MM.1S (cell line): ENCODE results near the gene VPS35L.

Source experiments
- DNase-seq: peaks from one replicate; pipeline ENCODE4 v3.0.0-alpha.2; 2015
- H2AFZ ChIP-seq: fragments of 300-600 bp; sonication (generic); 2 replicates; pipeline ENCODE4 v1.6.0; 2016; ENCODE audit warnings: antibody characterized with exemption, low read length
- H3F3A ChIP-seq: fragments of 300-600 bp; sonication (generic); 2 replicates; pipeline ENCODE4 v1.6.1; 2016; ENCODE audit warnings: mild to moderate bottlenecking, antibody characterized with exemption, low read length, moderate library complexity, mixed read lengths; ENCODE audit not compliant: insufficient read depth
- H3K27ac ChIP-seq: fragments of 300-600 bp; sonication (generic); 2 replicates; pipeline ENCODE4 v1.5.1; 2016; ENCODE audit warnings: mild to moderate bottlenecking, low read length
- H3K27me3 ChIP-seq: fragments of 300-600 bp; sonication (generic); replicated peaks from 2 replicates; pipeline ENCODE4 v1.6.0; 2016; ENCODE audit warnings: low read length; ENCODE audit not compliant: insufficient read depth
- H3K36me3 ChIP-seq: fragments of 300-600 bp; sonication (generic); replicated peaks from 2 replicates; pipeline ENCODE4 v1.6.1; 2016; ENCODE audit warnings: mild to moderate bottlenecking, low read length, mixed read lengths; ENCODE audit not compliant: insufficient read depth
- H3K4me1 ChIP-seq: fragments of 300-600 bp; sonication (generic); 2 replicates; pipeline ENCODE4 v1.6.1; 2016; ENCODE audit warnings: low read length, mixed read lengths
- H3K4me2 ChIP-seq: fragments of 300-600 bp; sonication (generic); 2 replicates; pipeline ENCODE4 v1.6.0; 2016; ENCODE audit warnings: low read depth, low read length
- H3K4me3 ChIP-seq: fragments of 300-600 bp; sonication (generic); 2 replicates; pipeline ENCODE4 v1.5.1; 2016; ENCODE audit warnings: low read length, mixed read lengths
- H3K79me2 ChIP-seq: fragments of 300-600 bp; sonication (generic); 2 replicates; pipeline ENCODE4 v1.6.1; 2016; ENCODE audit warnings: mixed run types, low read length, mixed read lengths
- H3K9ac ChIP-seq: fragments of 300-600 bp; sonication (generic); 2 replicates; pipeline ENCODE4 v1.6.1; 2016; ENCODE audit warnings: low read length, mixed read lengths
- H3K9me2 ChIP-seq: fragments of 300-600 bp; sonication (generic); replicated peaks from 2 replicates; pipeline ENCODE4 v1.6.1; 2016; ENCODE audit warnings: mild to moderate bottlenecking, low read length, mixed read lengths; ENCODE audit not compliant: insufficient read depth
- H3K9me3 ChIP-seq: fragments of 300-600 bp; sonication (generic); replicated peaks from 2 replicates; pipeline ENCODE4 v1.6.1; 2016; ENCODE audit warnings: mild to moderate bottlenecking, low read length, mixed read lengths; ENCODE audit not compliant: insufficient read depth
- H4K20me1 ChIP-seq: fragments of 300-600 bp; sonication (generic); 2 replicates; pipeline ENCODE4 v1.6.1; 2016; ENCODE audit warnings: mild to moderate bottlenecking, low read length, moderate library complexity, mixed read lengths; ENCODE audit not compliant: insufficient read depth
- EZH2 ChIP-seq: fragments of 300-600 bp; sonication (generic); optimal IDR thresholded peaks from 2 replicates; pipeline ENCODE3; 2017; ENCODE audit warnings: low read depth, mild to moderate bottlenecking, antibody characterized with exemption, low read length, mixed read lengths
- EZH2phosphoT487 ChIP-seq: fragments of 300-600 bp; sonication (generic); IDR thresholded peaks from 2 replicates; pipeline ENCODE4 v1.6.1; 2018; ENCODE audit warnings: antibody characterized with exemption, low read length
- TF ChIP-seq, protein P1 (sequence below): fragments of 300-600 bp; sonication (generic); IDR thresholded peaks from 2 replicates; pipeline ENCODE4 v1.5.1; 2016; ENCODE audit warnings: antibody characterized with exemption, low read length, mixed read lengths

VPS35L gene

DNA sequence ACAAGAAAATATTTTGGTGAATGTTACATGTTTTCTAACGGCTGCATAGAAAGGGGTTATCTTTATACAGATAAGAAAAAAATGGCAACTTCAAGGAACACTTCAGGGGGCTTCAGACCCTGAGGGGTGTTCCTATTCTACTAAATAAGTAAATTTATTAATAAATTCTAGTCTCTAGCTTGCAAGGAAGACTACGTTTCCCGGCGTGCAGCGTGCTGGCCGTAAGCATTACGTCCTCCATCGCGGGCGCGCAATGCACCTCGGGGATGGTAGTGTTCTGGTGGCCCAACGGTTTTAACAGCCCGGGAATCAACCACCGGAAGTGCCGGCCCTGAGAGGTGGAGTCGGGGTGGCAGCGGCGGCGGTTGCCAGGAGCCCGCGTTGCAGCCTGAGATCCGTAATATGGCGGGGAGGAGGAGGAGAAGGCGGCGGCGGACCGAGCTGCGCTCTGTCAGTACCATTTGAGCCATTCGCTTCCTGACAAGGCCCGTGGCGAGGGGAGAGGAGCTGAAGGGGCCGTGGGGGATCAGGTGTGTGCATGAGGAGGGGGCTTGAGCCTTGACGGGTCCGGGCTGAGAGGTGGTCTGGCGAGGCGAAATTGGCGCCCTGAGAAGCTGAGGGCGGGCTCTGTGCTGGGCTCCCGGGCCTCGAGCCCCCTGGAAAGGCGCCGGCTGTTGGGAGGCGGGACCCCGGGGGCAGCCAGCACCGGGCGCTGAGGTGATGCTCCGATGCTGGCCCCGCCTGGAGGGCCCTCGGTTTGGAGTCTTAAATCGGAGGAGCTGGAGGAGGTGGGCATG, 31.7 kb upstream of the VPS35L start, which contains the start of gene CCP110:
Gene CCP110 (plus strand): TSS at position 384 of the 797 bp plus-strand sequence. CDS start 3,940 bp downstream, outside the sequence.
- H3K9me3 ChIP-seq, result no peaks in the 10 kb centered on the region
- TF ChIP-seq EZH2phosphoT487 (no peak), EZH2 (no peak)
- TF ChIP-seq, protein P1, sequence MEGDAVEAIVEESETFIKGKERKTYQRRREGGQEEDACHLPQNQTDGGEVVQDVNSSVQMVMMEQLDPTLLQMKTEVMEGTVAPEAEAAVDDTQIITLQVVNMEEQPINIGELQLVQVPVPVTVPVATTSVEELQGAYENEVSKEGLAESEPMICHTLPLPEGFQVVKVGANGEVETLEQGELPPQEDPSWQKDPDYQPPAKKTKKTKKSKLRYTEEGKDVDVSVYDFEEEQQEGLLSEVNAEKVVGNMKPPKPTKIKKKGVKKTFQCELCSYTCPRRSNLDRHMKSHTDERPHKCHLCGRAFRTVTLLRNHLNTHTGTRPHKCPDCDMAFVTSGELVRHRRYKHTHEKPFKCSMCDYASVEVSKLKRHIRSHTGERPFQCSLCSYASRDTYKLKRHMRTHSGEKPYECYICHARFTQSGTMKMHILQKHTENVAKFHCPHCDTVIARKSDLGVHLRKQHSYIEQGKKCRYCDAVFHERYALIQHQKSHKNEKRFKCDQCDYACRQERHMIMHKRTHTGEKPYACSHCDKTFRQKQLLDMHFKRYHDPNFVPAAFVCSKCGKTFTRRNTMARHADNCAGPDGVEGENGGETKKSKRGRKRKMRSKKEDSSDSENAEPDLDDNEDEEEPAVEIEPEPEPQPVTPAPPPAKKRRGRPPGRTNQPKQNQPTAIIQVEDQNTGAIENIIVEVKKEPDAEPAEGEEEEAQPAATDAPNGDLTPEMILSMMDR, result no peak
- 0 out of 2 replicates have a peak, but pooled peaks cover 2% of the 10 kb centered on the region for H3K36me3 ChIP-seq
- peaks cover 21% of the 10 kb centered on the region for H3F3A ChIP-seq
- no peaks in the 10 kb centered on the region for H3K9me2 ChIP-seq
- peak within 1 kb of the TSS; percentile 85 for H3K4me3 ChIP-seq
- peaks cover 62% of the 10 kb centered on the region for H3K79me2 ChIP-seq
- H3K4me1 ChIP-seq, result peaks cover 24% of the 10 kb centered on the region
- no peaks in the 10 kb centered on the region for H3K27me3 ChIP-seq
- peak within 1 kb of the TSS; percentile 90 for H2AFZ ChIP-seq
- H3K4me2 ChIP-seq, result peak within 1 kb of the TSS; percentile 93
- DNase-seq, result peak; percentile 96
- peak within 1 kb of the TSS; percentile 33; the same call in 1 of the 2 replicates for H3K27ac ChIP-seq
- H4K20me1 ChIP-seq, result no peaks in the 10 kb centered on the region
- peak within 1 kb of the TSS; percentile 78 for H3K9ac ChIP-seq

DNA sequence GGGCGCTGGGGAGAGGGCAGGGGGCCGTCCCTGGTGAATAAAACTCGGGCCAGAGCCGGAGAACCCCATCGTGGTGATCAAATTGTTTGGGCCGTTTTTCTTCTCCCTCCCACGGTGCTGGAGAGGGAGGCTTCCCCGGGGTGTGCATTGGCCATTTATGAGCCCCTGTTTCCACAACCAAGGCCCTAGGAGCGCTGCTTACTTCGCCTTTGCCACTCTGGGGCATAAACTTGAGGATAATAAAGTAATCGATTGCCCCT, 31.2 kb upstream of the VPS35L start:
- DNase-seq, result no peak
- Histone ChIP-seq H3K4me1 (peaks cover 24% of the 10 kb centered on the region), H3K4me3 (peak overlapping the region; percentile 85), H3K36me3 (0 out of 2 replicates have a peak, but pooled peaks cover 2% of the 10 kb centered on the region), H3K27me3 (no peaks in the 10 kb centered on the region), H3K9ac (peak overlapping the region; percentile 78), H3K4me2 (peak overlapping the region; percentile 93), H3K27ac (peak overlapping the region; percentile 33; the same call in 1 of the 2 replicates), H3F3A (peaks cover 21% of the 10 kb centered on the region), H4K20me1 (no peaks in the 10 kb centered on the region), H3K79me2 (peaks cover 57% of the 10 kb centered on the region), H3K9me2 (no peaks in the 10 kb centered on the region), H3K9me3 (no peaks in the 10 kb centered on the region), H2AFZ (peak overlapping the region; percentile 90)
- TF ChIP-seq EZH2phosphoT487, result no peak
- TF ChIP-seq, protein P1, result no peak
- TF ChIP-seq EZH2, result no peak

DNA sequence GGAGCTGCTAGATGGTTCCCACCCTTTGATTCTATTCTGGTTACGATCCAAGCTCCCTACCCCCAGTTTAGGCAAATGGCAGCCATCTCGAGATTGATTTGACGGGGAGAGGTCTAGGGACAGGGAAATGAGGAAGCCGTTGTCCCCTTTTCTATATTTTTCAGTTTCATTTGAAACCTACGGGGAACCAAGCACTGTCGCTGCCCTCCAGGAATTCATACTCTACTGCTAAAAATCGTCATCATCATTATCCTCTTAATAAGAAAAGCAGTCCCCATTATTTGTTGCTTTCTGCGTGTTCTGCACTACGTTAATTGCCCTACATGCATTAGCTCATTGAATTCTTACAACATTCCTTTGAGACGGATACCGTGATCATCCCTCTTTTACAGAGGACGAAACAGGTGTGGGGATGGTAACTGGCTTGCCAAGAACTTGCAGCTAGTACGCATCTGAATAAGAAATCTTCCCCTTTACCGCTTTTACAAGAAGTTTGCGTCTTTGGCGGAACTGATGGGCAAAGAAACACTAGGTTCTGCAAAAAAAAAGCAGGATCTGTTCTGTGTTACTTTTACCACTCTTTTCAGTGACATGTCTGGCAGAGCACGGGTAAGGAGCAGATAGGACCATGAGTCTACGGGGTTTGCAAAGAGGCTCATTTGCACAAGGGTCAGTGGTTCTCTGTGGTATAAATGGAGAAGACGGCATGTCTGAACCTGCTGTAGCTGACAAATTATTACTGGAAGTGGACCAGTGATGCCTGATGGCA, 30.7 kb upstream of the VPS35L start:
- no peaks in the 10 kb centered on the region for H3K9me2 ChIP-seq
- no peaks in the 10 kb centered on the region for H3K27me3 ChIP-seq
- H3K4me3 ChIP-seq, result peak overlapping the region; percentile 85
- H3F3A ChIP-seq, result peaks cover 21% of the 10 kb centered on the region
- 0 out of 2 replicates have a peak, but pooled peaks cover 2% of the 10 kb centered on the region for H3K36me3 ChIP-seq
- H3K4me1 ChIP-seq, result peaks cover 24% of the 10 kb centered on the region
- H3K4me2 ChIP-seq, result peak overlapping the region; percentile 93
- no peaks in the 10 kb centered on the region for H4K20me1 ChIP-seq
- no peaks in the 10 kb centered on the region for H3K9me3 ChIP-seq
- H2AFZ ChIP-seq, result peak overlapping the region; percentile 90
- H3K9ac ChIP-seq, result peak overlapping the region; percentile 78
- peak overlapping the region; percentile 33; the same call in 1 of the 2 replicates for H3K27ac ChIP-seq
- H3K79me2 ChIP-seq, result peaks cover 52% of the 10 kb centered on the region
- peak; percentile 12 for DNase-seq
- TF ChIP-seq, protein P1, result no peak
- TF ChIP-seq EZH2 (no peak), EZH2phosphoT487 (no peak)
